ENCODE measurements around the gene RXFP1.

RXFP1 gene

DNA sequence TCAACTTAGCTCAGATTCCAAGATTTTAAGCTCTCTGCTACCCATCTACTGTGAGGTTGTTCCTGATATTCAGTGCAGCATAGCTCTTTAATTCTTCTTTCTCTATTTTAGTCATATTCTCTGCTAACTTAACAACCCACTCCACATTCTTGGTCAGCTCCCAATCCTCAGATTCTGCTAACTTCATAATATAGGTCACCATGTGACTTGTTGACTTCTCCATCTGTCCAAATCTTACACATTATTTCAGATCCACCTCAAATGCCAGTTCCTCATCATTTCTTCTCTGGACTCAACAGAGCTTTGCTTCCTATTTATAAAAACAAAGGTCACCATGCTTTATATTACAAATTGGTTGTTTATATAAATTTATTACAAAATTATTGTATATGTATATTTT lies 29.3 kb upstream of the RXFP1 start:
- TF ChIP-seq PPARA (CRISPR knock-in tag; IDR thresholded peaks at IDR 0.05; ENCODE audit: borderline replicate concordance) (no peak), ZFP30 (CRISPR knock-in tag; IDR thresholded peaks at IDR 0.05) (no peak), OSR1 (CRISPR knock-in tag; IDR thresholded peaks at IDR 0.05) (no peak), ARNTL (CRISPR knock-in tag; IDR thresholded peaks at IDR 0.05; ENCODE audit: borderline replicate concordance, low read depth) (no peak), ZFP3 (CRISPR knock-in tag; IDR thresholded peaks at IDR 0.05) (no peak), ZC3H10 (CRISPR knock-in tag; IDR thresholded peaks at IDR 0.05) (no peak), ESRRG (CRISPR knock-in tag; IDR thresholded peaks at IDR 0.05) (no peak), ZNF565 (CRISPR knock-in tag; conservative IDR thresholded peaks at IDR 0.05; ENCODE audit: low read depth) (no peak), BACH2 (CRISPR knock-in tag; IDR thresholded peaks at IDR 0.05; ENCODE audit: borderline replicate concordance) (no peak)
- TF ChIP-seq, protein P1, sequence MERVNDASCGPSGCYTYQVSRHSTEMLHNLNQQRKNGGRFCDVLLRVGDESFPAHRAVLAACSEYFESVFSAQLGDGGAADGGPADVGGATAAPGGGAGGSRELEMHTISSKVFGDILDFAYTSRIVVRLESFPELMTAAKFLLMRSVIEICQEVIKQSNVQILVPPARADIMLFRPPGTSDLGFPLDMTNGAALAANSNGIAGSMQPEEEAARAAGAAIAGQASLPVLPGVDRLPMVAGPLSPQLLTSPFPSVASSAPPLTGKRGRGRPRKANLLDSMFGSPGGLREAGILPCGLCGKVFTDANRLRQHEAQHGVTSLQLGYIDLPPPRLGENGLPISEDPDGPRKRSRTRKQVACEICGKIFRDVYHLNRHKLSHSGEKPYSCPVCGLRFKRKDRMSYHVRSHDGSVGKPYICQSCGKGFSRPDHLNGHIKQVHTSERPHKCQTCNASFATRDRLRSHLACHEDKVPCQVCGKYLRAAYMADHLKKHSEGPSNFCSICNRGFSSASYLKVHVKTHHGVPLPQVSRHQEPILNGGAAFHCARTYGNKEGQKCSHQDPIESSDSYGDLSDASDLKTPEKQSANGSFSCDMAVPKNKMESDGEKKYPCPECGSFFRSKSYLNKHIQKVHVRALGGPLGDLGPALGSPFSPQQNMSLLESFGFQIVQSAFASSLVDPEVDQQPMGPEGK (CRISPR knock-in tag; IDR thresholded peaks at IDR 0.05; ENCODE audit: borderline replicate concordance): no peak
- ATAC-seq: no peak

DNA sequence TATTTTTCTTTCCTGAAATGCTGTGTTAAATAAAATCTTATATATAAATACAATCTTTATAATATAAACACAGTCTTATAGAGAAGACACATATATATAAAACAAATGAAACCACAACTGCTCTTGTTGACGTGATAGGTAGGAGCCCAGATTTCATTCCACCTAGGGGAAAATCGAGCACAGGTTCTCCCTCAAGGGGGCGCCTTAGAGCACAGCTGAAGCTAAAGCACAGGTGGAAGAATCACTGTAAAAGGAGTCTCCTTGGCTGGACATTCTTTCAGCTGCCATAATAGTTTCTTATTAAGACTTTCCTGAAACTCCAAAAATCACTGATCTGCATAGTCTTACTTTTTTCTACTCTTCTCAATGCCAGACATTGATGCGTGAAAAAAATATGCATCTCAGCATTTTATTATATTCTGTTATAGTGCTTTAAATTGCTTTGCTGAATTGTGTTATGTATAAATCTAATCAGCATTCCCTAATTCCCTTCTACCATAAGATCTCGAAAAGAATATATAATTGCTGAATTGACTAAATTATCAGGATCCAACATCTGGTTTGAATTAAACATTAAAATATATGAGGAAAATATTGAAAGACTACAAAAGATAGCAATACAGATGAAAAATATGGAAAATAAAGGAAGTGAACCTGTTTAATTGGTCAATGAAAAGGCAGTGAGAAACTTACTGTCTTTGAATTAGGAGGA lies 25.5 kb upstream of the RXFP1 start:
- TF ChIP-seq ZC3H10 (CRISPR knock-in tag; IDR thresholded peaks at IDR 0.05): no peak
- TF ChIP-seq TCF4 (CRISPR knock-in tag; IDR thresholded peaks at IDR 0.05; ENCODE audit: borderline replicate concordance): peak; percentile 62
- TF ChIP-seq GLIS3 (CRISPR knock-in tag; IDR thresholded peaks at IDR 0.05): no peak
- TF ChIP-seq, protein P2, sequence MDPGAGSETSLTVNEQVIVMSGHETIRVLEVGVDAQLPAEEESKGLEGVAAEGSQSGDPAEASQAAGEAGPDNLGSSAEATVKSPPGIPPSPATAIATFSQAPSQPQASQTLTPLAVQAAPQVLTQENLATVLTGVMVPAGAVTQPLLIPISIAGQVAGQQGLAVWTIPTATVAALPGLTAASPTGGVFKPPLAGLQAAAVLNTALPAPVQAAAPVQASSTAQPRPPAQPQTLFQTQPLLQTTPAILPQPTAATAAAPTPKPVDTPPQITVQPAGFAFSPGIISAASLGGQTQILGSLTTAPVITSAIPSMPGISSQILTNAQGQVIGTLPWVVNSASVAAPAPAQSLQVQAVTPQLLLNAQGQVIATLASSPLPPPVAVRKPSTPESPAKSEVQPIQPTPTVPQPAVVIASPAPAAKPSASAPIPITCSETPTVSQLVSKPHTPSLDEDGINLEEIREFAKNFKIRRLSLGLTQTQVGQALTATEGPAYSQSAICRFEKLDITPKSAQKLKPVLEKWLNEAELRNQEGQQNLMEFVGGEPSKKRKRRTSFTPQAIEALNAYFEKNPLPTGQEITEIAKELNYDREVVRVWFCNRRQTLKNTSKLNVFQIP (CRISPR knock-in tag; IDR thresholded peaks at IDR 0.05; ENCODE audit: borderline replicate concordance, low read depth): no peak
- ATAC-seq: no peak

DNA sequence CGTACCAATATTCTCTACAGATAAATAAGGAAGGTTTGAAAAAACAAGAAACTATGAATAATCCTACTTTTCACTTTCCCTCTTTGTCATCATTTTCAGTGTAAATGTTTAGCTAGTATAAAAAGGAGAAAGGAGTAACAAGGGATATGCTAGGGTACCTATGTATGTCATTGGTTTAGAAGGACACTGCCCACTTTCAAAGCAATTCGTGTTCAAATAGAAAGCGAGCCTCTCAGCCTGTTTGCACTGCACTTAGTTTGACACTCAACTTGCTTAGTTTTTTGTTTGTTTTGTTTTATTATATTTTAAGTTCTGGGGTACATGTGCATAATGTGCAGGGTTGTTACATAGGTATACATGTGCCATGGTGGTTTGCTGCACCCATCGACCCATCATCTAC lies 21.6 kb upstream of the RXFP1 start:
- ATAC-seq: no peak
- no peak for TF ChIP-seq TOX (CRISPR knock-in tag; IDR thresholded peaks at IDR 0.05; ENCODE audit: borderline replicate concordance)
- no peak for TF ChIP-seq ZFP3 (CRISPR knock-in tag; IDR thresholded peaks at IDR 0.05)
- TF ChIP-seq BACH2 (CRISPR knock-in tag; IDR thresholded peaks at IDR 0.05; ENCODE audit: borderline replicate concordance): no peak

DNA sequence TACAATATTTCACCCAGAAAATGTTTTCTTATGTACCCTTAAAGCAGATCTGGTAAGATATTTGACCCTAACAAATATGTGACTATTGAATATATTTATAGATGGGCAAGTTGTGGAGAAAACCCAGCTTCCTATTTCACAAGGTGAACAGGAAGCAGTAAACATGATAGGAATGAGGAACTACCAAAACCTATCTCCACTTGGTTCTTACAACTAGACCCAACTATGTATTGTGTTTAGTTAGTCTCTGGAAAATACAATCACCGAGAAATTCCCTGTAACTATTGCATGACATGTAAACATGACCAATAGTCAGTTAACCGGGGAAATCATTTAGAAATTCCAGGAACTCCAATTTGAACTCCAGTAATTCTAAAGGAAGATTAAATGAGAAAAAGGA lies 8.4 kb upstream of the RXFP1 start:
- no peak for ATAC-seq
- TF ChIP-seq TOX (CRISPR knock-in tag; IDR thresholded peaks at IDR 0.05; ENCODE audit: borderline replicate concordance) (no peak), ISL1 (CRISPR knock-in tag; IDR thresholded peaks at IDR 0.05) (no peak), GLIS3 (CRISPR knock-in tag; IDR thresholded peaks at IDR 0.05) (no peak), TCF4 (CRISPR knock-in tag; IDR thresholded peaks at IDR 0.05; ENCODE audit: borderline replicate concordance) (no peak), BACH2 (CRISPR knock-in tag; IDR thresholded peaks at IDR 0.05; ENCODE audit: borderline replicate concordance) (no peak), ZNF8 (CRISPR knock-in tag; IDR thresholded peaks at IDR 0.05) (no peak), ZFP30 (CRISPR knock-in tag; IDR thresholded peaks at IDR 0.05) (no peak)
- TF ChIP-seq, protein P1 (CRISPR knock-in tag; IDR thresholded peaks at IDR 0.05; ENCODE audit: borderline replicate concordance): no peak
- TF ChIP-seq, protein P3, sequence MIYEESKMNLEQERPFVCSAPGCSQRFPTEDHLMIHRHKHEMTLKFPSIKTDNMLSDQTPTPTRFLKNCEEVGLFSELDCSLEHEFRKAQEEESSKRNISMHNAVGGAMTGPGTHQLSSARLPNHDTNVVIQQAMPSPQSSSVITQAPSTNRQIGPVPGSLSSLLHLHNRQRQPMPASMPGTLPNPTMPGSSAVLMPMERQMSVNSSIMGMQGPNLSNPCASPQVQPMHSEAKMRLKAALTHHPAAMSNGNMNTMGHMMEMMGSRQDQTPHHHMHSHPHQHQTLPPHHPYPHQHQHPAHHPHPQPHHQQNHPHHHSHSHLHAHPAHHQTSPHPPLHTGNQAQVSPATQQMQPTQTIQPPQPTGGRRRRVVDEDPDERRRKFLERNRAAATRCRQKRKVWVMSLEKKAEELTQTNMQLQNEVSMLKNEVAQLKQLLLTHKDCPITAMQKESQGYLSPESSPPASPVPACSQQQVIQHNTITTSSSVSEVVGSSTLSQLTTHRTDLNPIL (CRISPR knock-in tag; IDR thresholded peaks at IDR 0.05; ENCODE audit: low read depth): no peak

DNA sequence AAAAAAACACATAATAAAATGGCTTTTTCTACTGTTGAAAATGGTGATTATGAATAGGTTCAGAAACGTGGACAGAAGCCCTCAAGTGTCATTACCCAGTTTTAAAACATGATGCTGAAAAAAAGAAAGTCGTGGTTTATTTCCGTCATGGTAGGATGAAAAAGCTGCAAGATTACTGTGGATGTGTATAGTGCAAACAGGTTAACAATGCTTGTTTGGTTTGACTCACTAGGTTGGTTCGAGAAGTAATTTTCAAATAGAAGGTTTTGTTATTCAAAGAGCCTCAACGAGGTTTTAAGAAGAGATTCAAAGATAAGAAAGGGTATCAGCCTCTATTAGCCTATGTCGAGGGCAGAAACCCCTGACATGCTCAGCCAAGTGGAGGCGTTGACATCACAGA lies 2.5 kb upstream of the RXFP1 start:
- ATAC-seq: no peak
- TF ChIP-seq ZFP30 (CRISPR knock-in tag; IDR thresholded peaks at IDR 0.05) (no peak), ZNF565 (CRISPR knock-in tag; conservative IDR thresholded peaks at IDR 0.05; ENCODE audit: low read depth) (no peak), ZNF8 (CRISPR knock-in tag; IDR thresholded peaks at IDR 0.05) (no peak)
- TF ChIP-seq, protein P1 (CRISPR knock-in tag; IDR thresholded peaks at IDR 0.05; ENCODE audit: borderline replicate concordance): no peak

Measured in SK-N-SH treated with all-trans-retinoic acid at 6 μM for 48 hours (cell line).